GM04503 (cell line): ENCODE measurements around the gene MTCH2.
A peak's percentile ranks its signal among the peaks of the same experiment; 100 is the strongest.
"Not testable (repeated sequence)": the region's sequence is repeated elsewhere in the genome, so short reads cannot be mapped to it uniquely, and the experiment has no call there.

Source experiments
- DNase-seq: peaks from one replicate; pipeline ENCODE4 v3.0.0-alpha.2; 2012; ENCODE audit warnings: low read depth

The MTCH2 gene

GRCh38 chr11:47642099-47642855 is at the start of gene MTCH2:
Gene MTCH2, minus strand, starts transcription at chr11:47642559. Its CDS starts 94 bp downstream, at chr11:47642465.
- DNase-seq = peak; percentile 79

GRCh38 chr11:47691979-47692378 is 49.6 kb upstream of the MTCH2 start:
- DNase-seq = no peak

GRCh38 chr11:47689480-47689879 is 47.1 kb upstream of the MTCH2 start:
- DNase-seq = no peak

GRCh38 chr11:47688991-47689390 is 46.6 kb upstream of the MTCH2 start:
- no peak for DNase-seq

GRCh38 chr11:47688111-47688510 is 45.8 kb upstream of the MTCH2 start:
- no peak for DNase-seq

- DNase-seq = not testable (repeated sequence)
Observed at GRCh38 chr11:47686704-47687103, 44.3 kb upstream of the MTCH2 start.

- DNase-seq = no peak
Observed at GRCh38 chr11:47686151-47686550, 43.8 kb upstream of the MTCH2 start.

GRCh38 chr11:47675851-47676250 is 33.5 kb upstream of the MTCH2 start:
- DNase-seq = no peak

- no peak for DNase-seq
Observed at GRCh38 chr11:47672283-47672730, 29.9 kb upstream of the MTCH2 start.

GRCh38 chr11:47669856-47670255 is 27.5 kb upstream of the MTCH2 start:
- no peak for DNase-seq

GRCh38 chr11:47668665-47669064 is 26.3 kb upstream of the MTCH2 start:
- DNase-seq = no peak

- DNase-seq = no peak
Observed at GRCh38 chr11:47667555-47667954, 25.2 kb upstream of the MTCH2 start.

- no peak for DNase-seq
Observed at GRCh38 chr11:47667135-47667534, 24.8 kb upstream of the MTCH2 start.

GRCh38 chr11:47664936-47665335 is 22.6 kb upstream of the MTCH2 start:
- DNase-seq = not testable (repeated sequence)

GRCh38 chr11:47661245-47661644 is 18.9 kb upstream of the MTCH2 start:
- DNase-seq = no peak

GRCh38 chr11:47659276-47659675 is 16.9 kb upstream of the MTCH2 start:
- no peak for DNase-seq

- DNase-seq = no peak
Observed at GRCh38 chr11:47656260-47656885, 14.0 kb upstream of the MTCH2 start.

- no peak for DNase-seq
Observed at GRCh38 chr11:47651818-47652469, 9.6 kb upstream of the MTCH2 start.

GRCh38 chr11:47649276-47649675 is 6.9 kb upstream of the MTCH2 start:
- no peak for DNase-seq

- no peak for DNase-seq
Observed at GRCh38 chr11:47646019-47646418, 3.7 kb upstream of the MTCH2 start.

GRCh38 chr11:47645500-47645899 is 3.1 kb upstream of the MTCH2 start:
- DNase-seq = no peak

- no peak for DNase-seq
Observed at GRCh38 chr11:47641600-47642098, 710 bp downstream of the MTCH2 start.

- not testable (repeated sequence) for DNase-seq
Observed at GRCh38 chr11:47640506-47640905, 1.9 kb downstream of the MTCH2 start.
